ENCODE results near the gene ETF1.
"Not testable (repeated sequence)": the region's sequence is repeated elsewhere in the genome, so short reads cannot be mapped to it uniquely, and the experiment has no call there.

ETF1 gene

GRCh38 chr5:138490648-138491283 is 52.3 kb downstream of the ETF1 start:
- no peak for DNase-seq (ENCODE audit: low read depth)

- no peak for DNase-seq (ENCODE audit: low read depth)
Observed at GRCh38 chr5:138489683-138490061, 53.4 kb downstream of the ETF1 start.

GRCh38 chr5:138488481-138488945 is 54.5 kb downstream of the ETF1 start:
- DNase-seq (ENCODE audit: low read depth) = no peak

GRCh38 chr5:138482638-138483037 is 60.4 kb downstream of the ETF1 start:
- no peak for DNase-seq (ENCODE audit: low read depth)

GRCh38 chr5:138476918-138477317 is 66.1 kb downstream of the ETF1 start:
- DNase-seq (ENCODE audit: low read depth) = no peak

GRCh38 chr5:138473151-138473550 is 69.9 kb downstream of the ETF1 start:
- DNase-seq (ENCODE audit: low read depth) = not testable (repeated sequence)

GRCh38 chr5:138472353-138472752 is 70.7 kb downstream of the ETF1 start:
- no peak for DNase-seq (ENCODE audit: low read depth)

GRCh38 chr5:138471052-138471361 is 72.0 kb downstream of the ETF1 start:
- no peak for DNase-seq (ENCODE audit: low read depth)

- DNase-seq (ENCODE audit: low read depth) = no peak
Observed at GRCh38 chr5:138470322-138471051, 72.5 kb downstream of the ETF1 start.

GRCh38 chr5:138469540-138470321 is 73.3 kb downstream of the ETF1 start:
- DNase-seq (ENCODE audit: low read depth) = peak; percentile 23

GRCh38 chr5:138468966-138469539 is 74.0 kb downstream of the ETF1 start:
- DNase-seq (ENCODE audit: low read depth) = no peak

GRCh38 chr5:138468133-138468965 is 74.7 kb downstream of the ETF1 start:
- DNase-seq (ENCODE audit: low read depth) = no peak

GRCh38 chr5:138467711-138468132 is 75.3 kb downstream of the ETF1 start:
- no peak for DNase-seq (ENCODE audit: low read depth)

GRCh38 chr5:138466900-138467710 is 75.9 kb downstream of the ETF1 start:
- DNase-seq (ENCODE audit: low read depth) = no peak

- DNase-seq (ENCODE audit: low read depth) = peak; percentile 18
Observed at GRCh38 chr5:138466125-138466899, 76.7 kb downstream of the ETF1 start.

- peak; percentile 95 for DNase-seq (ENCODE audit: low read depth)
Observed at GRCh38 chr5:138465261-138466124, 77.5 kb downstream of the ETF1 start, which contains the start of gene EGR1. Gene EGR1 (plus strand): TSS chr5:138465479. CDS start chr5:138465762, 283 bp downstream.

GRCh38 chr5:138464388-138465260 is 78.4 kb downstream of the ETF1 start:
- DNase-seq (ENCODE audit: low read depth) = peak; percentile 95

- DNase-seq (ENCODE audit: low read depth) = peak; percentile 88
Observed at GRCh38 chr5:138464008-138464387, 79.0 kb downstream of the ETF1 start.
